ENCODE measurements around the gene ABHD13.
"Not testable (repeated sequence)": the region's sequence is repeated elsewhere in the genome, so short reads cannot be mapped to it uniquely, and the experiment has no call there.

Gene ABHD13

DNA sequence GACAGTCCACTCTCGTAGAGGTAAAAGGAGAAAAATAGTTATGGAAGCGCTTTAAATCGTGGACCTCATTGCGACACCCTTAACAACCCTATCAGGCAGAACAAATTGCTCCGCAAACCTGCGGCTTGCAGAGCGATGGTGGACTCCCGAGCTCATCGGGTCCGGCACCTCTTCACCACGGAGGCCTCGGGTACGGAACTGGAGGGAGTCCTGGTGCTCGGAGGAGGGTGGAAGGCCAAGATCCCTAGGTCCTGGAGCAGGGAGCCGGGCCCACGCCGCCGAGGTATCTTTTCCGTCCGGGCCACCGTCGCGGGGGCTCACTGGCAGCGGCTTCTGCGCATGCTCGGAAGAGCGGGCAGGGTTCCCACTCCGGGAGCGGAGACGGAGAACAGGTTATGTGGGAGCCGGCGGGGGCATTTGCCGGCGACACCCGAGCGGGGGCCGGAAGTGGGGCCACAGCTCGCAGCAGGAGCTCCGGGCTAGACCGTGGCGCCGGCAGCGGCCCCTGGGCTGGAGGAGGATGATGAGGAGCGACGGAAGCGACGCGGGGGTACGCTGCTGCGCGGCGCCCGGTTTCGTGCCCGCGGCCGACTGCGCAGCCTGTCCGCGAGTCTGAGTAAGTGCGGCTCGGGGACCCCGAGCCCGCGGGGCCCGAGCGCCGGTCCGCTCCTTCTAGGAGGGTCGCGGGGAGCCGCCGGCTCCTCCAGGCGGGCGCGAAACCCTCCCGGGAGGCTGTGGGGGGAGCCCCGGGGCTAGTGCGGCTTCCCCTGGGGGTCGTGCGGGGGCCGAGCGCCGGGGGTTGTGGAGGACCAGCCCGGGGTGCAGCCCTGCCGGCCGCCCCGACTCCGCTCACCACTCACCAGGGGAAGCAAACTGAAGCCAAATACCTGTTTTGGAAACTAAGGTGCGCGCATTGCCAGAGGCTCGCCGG, at the start of gene ABHD13:
TSS of gene ABHD13 (plus strand) at position 349 of the 931 bp plus-strand sequence. CDS start 10,827 bp downstream, outside the sequence.
- peak; percentile 18 to 62 for DNase-seq

DNA sequence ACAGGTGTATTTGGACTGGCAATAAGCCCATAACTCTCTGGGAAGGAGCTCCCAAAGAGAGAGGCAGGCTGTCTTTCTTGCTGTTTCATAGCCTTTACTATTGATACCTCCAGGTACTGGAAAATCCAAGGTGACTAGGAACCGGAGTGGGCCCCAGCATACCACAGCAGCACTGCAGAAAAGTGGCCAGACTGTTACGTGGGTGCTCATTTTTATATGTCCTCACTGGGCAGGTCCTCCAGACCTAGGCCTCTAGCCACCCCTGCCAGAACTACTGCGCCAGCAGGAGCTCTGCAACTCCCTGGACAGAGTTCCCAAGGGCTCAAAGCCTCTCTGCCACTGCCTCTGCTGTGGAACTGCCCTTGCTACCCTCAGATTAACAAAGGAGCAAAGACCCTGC, 49.3 kb upstream of the ABHD13 start:
- DNase-seq: no peak

DNA sequence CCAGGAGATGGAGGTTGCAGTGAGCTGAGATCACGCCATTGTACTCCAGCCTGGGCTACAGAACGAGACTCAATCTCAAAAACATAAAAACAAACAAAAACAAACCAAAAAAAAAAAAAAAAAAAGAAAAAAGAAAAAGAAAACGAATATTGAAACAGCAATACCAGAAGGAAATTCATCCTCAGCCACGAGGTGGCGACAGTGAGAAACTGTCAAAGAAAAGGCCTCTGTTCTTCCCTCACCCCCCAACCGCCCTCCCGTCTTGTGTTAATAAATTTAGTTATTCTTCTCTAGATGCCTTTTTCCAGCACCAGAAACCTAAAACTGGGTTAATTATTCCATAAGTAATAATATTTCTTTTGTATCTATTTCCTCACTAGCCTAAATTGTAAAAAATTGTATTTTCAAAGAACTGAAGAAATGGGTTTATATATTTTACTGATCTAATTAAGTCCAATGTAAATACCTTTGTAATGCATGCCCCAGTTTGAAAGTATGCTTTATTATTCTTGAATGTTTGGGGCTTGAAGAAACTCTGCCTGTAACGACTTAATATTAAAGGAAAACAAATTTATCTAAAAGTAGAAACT, 41.4 kb upstream of the ABHD13 start:
- peak in 1 of 2 experiments; percentile 1 for DNase-seq

DNA sequence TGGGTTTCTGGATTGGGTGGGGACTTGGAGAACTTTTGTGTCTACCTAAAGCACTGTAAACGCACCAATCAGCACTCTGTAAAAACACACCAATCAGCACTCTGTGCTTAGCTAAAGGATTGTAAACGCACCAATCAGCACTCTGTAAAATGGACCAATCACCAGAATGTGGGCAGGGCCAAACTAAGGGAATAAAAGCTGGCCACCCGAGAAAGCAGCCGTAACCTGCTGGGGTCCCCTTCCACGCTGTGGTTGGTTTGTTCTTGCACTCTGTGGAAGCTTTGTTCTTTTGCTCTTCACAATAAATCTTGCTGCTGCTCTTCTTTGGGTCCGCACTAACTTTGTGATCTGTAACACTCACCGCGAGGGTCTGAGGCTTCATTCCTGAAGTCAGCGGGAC, 40.1 kb upstream of the ABHD13 start:
- no peak for DNase-seq

DNA sequence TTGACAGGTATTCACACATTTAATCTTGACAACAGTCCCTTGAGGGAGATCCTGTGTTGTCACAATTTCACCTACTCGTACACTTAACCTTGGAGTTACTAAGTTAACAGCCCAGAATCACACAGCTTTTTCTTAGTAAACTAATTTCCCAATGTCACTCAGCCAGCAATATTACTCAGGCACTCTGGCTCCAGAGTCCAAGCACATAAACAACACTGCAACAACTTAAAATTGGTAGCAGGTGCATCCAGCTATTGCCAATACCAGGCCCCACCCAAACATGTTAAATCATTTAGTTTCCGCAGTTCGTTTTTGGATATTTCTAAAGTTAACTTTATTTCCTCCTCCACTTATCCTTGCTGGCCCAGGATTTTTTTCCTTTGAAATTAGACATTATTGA, 35.5 kb upstream of the ABHD13 start:
- no peak for DNase-seq

DNA sequence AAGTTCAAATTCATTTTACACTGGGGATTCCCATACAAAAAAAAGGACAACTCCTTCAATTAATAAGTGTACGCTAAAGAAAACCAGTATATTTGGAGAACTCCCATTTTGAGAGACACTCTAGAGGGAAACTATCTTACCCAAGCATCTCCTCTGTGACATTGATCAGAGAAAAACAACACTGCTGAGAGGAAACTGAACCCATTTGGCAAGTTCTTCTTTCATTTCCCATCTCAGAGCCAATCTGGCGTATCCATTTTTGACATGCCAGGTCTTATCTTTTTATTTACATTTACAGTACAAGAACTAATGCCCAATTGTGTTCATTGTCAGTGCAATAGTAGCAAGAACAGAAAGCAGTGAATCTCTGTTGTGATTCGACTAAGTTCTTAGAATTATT, 33.0 kb upstream of the ABHD13 start:
- no peak for DNase-seq

DNA sequence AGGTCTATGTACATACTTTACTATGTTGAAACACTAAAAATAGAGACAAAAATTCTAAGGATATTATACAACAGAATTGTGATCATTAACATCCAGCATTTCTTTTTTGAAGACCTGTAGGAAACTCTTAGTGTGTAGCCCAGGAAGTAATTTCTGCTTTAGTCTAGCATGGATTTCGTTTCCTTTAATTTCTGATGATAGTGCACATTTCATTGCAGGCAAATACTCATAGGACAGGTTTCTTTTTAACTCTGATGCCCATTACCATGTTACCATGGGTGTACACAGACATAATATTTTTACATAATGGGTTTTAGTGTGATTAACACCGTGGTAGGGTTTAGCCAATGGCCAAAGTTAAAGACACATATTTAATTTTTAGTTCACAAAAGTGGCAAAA, 29.9 kb upstream of the ABHD13 start:
- DNase-seq: no peak

DNA sequence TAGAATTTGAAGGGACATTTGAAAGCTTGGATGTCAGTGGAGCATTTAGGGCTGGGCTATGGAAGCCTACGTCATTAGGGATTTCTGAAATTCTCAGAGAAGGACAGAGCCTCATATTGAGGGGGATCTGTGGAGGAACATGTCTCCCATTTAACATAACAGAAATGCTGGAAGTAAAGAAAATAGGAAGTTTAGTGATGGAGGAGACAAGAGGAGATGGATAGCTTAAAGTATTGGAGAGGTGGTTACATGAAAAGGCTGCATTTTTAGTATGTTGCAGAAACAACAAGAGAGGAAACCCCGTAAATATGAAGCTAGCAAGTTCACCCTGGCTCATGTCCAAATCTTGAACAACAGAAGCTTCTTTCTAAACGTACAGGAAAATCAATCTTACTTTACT, 27.3 kb upstream of the ABHD13 start:
- DNase-seq: no peak

DNA sequence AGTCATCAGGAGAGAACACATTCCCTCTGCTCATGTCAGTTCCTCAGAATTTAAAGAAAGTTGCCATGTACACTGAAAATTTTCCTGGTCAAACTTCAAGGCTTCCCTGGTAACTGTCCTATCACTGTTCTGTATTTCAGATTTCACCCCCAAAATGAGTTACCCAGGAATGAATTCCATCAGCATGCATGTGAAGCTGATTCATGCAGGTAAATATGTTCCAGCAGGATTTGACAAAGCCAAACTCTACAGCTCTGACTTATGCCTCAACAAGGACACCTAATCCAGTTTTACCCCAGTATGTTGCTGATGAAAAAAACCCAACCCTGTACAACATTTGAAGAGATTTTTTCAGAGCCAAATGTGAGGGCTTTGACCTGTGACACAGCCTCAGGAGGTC, 24.4 kb upstream of the ABHD13 start:
- DNase-seq: no peak

DNA sequence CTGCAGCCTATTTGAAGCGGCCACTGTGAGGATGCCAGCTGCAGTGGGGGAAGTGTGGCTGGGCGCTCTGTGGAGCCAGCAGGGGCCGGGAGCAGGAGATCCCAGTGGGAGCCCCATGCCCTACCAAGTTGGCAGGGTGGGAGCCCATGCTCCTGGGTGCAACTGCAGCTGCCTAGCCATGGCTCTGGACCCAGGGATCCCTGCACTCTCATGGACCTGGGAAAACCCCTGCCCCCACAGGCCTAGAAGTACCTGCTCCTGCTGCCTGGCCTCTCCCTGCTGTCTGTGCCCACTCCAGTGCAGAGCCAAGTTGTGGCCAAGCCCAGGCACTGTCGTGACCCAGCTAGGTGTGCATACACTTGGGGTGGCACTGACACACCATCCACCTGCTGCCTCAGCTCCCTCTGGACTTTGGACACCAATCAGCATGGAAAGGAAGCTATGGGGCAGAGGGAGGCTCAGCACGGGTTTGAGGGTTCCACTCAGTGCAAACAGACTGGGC, 23.7 kb upstream of the ABHD13 start:
- DNase-seq: no peak

DNA sequence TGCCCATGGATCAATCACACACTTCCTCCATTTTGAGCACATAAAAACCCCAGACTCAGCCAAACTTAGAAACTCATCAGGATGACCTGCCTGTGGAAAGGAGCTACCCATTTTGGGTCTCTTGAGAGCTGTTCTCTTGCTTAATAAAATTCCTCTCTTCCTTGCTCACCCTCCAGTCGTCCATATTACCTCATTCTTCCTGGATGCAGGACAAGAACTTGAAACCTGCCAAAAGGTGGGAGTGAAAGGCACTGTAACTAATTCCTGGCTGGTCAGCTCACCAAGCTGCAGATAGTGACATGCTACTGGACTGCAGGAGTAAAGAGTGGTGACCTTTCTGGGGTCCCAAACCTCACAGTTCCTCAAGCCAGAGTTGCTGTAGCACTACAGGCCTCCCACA, 23.0 kb upstream of the ABHD13 start:
- DNase-seq: no peak

DNA sequence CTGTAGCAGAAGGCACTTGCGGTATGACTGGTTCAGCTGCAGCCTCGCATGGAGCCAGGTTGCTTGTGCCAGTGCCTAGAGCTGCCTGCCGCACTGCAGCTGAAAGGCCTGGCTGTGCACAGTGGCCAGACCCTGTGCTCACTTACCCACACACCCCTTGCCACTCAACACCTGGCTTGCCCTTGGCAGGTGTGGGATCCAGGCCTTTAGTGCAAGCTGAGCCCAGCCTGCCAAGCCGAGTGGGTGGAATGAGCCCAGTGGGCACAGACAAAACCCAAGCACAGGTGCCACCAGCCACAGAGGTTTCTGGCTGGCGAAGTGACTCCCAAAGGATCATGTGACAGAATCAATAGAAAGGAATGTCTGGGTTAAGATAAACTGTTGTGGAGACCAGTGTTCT, 22.3 kb upstream of the ABHD13 start:
- no peak for DNase-seq

DNA sequence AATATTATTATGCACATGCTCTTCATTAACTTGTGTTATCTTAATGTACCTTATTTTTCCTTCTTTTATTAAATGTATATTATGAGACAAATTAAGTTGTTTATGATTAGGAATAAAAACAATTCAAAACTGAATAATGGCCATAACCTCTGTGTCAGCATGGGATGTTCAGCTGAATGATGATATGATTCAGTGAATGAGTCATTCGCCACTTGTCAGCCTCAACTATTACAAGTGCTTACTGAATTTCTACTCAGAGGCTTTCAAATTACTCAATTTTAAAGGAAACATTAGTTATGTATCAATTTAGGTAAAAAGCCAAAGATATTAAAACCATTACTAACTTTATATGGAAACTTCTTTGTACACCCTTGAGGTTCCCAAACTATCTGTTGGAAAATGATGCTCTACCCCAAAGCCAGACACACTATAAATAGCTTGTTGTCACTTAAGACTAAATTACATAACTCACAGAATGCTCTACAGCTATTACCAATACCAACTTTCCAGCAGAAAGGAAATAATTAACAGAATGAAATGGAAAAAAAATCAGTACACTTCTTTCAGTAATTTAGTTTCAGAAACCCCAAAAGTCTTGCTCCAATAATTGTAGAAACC, 17.3 kb upstream of the ABHD13 start:
- DNase-seq: no peak

DNA sequence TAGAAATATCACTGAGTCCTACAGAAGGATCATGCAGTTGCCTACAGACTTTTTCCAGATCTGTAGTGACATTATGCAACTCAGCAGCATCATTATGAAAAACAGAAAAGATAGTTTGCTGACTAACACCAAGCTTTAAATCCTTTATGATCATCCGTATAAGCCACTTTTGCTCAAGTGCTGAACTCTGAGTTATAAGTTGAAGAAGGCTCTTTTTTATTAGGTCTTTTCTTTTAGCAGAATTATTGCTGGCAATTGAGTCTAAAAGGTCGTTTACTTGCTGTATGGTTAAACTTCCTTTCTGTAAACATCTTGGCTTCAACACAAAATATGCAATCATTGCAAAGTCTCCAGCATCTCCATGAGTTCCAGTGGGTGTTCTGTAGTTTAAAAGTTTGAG, 7.6 kb upstream of the ABHD13 start:
- no peak for DNase-seq

DNA sequence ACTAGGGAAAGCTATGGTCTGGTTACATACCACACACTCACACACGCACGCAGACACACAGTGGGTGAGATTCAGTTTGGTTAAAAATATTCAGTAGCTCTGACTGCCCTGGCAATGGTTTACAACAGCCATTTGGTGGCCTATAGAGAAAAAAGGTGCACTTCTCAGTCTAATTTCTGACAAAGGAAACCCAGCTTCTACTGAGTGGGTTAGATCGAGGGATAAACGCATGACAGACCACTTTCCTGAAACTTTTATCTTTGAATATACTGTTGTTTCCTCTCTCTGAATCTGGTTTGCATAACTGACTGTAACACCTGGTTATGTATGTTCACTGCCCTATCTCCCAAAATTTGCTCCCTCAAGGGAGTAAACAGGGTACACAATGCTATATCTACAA, 5.3 kb upstream of the ABHD13 start:
- no peak for DNase-seq

DNA sequence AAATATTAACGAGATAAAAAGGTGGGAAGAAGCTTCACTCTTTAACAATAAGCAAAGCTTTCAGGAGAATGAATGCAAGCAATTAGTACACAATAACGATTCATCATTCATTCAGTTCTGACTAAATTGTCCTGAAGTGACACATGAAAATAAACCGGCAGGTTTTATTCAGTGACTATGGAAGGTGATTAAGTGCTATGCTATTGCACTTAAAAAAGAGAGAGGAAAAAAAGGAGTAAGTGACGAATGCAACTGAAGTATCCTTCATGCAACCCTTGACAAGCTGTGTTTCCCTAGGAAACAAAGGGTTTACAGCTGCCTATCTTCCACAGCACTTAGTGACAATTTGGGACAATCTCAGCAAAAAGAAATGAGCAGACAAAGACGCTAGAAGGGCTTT, 4.2 kb upstream of the ABHD13 start:
- no peak for DNase-seq

DNA sequence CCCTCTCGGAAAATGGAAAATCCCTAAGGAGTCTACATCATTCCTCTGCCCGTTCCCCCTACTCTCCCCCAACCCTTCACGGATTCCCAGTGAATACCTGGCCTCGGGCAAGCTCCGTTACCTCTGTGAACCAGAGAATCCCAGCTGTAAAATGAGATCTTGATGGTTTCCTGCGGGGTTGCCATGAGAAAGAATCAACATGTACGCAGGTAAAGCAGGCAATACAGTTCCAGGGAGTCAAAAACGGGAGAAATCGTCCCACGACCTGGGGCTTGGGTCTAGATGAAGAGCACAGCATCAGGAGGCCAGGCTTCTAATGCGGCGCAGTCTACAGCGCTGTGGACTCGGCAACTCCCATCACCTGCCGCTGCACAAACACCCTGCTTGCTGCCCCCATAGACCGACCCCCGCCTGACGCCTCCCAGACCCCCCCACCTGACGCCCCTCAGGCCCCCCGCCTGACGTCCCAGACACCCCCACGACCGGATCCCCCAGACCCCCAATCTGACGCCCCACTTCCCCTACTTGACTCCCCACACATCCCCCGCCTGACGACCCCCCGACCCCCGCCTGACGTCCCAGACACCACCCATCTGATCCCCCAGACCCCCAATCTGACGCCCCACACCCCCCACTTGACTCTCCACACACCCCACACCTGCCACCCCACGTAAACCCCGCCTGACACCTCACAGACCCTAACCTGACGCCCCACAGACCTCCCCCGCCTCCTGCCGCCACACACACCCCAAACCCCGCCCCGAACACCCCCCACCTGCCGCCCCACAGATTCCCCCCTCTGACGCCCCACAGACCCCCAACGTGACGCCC, 3.5 kb upstream of the ABHD13 start:
- DNase-seq: no peak

DNA sequence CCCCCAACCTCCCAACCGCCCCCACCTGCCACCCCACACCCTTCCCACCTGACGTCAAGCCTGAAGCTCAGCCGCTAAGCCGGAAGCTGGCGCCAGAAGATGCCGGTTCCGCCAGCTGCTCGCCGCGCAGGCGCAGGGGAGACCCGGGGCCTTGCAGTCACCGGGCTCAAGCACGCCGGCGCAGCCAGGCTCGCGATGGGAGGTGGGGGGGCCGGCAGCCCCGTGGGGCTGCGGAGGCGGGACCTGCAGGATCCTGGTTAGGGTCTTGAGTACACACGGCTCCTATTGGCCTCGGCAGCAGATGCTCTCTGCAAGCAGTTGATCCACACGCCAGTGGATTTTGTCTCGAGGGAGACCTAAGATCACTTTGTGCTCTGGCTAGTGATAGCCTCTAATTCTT, 2.8 kb upstream of the ABHD13 start, which contains the start of gene LIG4:
TSS of gene LIG4 (minus strand) at position 101 of the 400 bp plus-strand sequence. CDS start 4,268 bp downstream, outside the sequence.
- DNase-seq: peak; percentile 5 to 43

DNA sequence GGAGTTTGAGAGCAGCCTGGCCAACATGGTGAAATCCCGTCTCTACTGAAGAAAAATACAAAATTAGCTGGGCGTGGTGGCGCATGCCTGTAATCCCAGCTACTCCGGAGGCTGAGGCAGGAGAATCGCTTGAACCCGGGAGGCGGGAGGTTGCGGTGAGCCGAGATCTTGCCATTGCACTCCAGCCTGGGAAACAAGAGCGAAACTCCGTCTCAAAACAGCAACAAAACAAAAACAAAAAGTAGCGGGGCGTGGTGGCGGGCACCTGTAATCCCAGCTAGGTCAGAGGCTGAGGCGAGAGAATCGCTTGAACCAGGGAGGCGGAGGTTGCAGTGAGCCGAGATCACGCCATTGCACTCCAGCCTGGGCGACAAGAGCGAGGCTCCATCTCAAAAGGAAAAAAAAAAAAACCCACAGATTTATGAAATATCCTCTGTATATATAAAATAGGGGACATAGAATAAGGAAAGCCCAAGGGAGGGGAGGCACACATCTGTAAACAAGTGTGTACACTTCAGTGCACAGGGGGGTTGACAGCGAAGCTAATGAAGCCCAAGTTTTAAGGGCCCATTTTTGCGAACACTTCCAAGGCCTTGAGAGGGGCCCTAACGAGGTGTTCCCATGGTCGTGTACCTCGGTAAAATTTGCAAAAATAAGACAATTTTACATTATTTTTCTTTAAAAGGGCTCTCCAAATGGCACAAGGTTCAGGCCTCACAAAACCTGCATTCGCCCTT, 717 bp upstream of the ABHD13 start:
- DNase-seq: not testable (repeated sequence)

DNA sequence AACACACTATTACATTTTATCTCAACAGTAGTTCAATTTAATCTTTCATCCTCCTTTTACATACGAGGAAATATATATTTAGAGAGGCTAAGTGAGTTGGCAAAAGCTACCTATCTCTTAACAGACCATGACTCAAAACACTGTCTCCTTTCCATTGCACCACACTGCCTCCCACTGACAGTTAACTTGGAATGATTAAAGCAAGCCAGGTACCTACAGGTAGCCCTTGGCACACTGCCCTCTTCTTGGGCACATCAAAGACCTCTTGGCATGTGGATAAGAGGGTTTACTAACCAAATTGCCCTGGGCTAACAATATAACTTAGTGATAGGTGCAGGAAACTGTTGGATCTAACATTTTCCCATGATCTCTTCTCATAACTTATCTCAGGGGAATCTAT, 1.8 kb downstream of the ABHD13 start:
- no peak for DNase-seq

DNA sequence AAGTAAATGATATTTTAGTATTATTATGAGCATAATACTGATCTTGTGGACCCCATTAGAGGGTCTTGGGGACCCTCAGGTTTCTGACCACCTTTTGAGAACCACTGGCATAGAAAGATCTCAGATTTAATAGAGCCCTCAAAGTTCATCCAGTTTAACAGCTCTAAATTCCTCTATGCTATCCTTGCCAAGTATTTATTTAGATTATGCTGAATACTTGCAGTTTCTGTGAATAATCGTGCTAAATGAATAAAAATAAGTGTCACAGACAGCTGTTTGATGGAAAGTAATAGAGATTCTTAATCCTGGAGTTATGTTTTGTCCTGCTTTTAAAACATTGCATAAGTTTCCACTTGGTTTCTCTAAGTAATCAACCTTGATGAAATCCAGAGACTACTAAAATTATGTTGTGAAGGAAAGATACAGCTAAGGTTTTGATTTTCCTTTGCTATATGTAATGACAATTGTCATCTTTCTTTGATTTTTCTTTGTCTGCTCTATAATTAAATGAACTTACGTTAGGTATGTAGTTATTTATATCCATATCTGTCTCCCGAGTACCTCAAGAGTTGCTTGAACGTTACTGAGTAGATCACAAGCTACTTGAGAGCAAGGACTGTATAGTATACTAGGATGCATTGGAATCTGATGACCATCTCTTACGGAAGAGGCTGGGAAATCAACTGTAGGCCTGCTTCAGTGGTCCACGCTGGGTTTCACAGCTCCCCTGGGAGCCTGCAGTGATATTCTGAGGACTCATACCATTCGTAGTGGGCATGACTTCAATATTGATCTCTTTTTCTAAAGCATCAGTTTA, 5.7 kb downstream of the ABHD13 start:
- DNase-seq: no peak
